Thoracic aorta (tissue), 2 donors: ENCODE measurements around the gene C10orf120. TPM values are rescaled to one million over a fixed set of nuclear protein-coding genes. Genes with fewer than 3 reads are reported as not detected.

Experiments used
- ATAC-seq: fragments of 150-250 bp; one replicate; pipeline ENCODE4 v1.8.0; 2017; ENCODE audit warnings: low read depth; ENCODE audit not compliant: insufficient number of reproducible peaks, low FRiP score
- DNase-seq: peaks from one replicate; pipeline ENCODE4 v3.0.0-alpha.2; 2020; ENCODE audit warnings: low spot score
- H3K27ac ChIP-seq, 2 donors: fragments of 200-600 bp; sonication (generic); 1 replicate in 1 of 2; 2 replicates in 1 of 2; pipeline ENCODE4 v1.5.1; 2016; ENCODE audit warnings: mild to moderate bottlenecking in 2 of 2, moderate library complexity in 2 of 2
- H3K27me3 ChIP-seq: fragments of 200-600 bp; sonication (generic); replicated peaks from 2 replicates; pipeline ENCODE4 v1.6.0; 2016; ENCODE audit warnings: mild to moderate bottlenecking; ENCODE audit not compliant: insufficient read depth
- H3K36me3 ChIP-seq: fragments of 200-600 bp; sonication (generic); one replicate; pipeline ENCODE4 v1.5.1; 2016
- H3K4me1 ChIP-seq, 2 donors: fragments of 200-600 bp; sonication (generic); 1 replicate in 1 of 2; 2 replicates in 1 of 2; pipeline versions ENCODE4 v1.5.1 to v1.6.0; 2016; ENCODE audit warnings: low read depth in 2 of 2, mild to moderate bottlenecking in 1 of 2; ENCODE audit not compliant: control insufficient read depth in 1 of 2
- H3K4me3 ChIP-seq: fragments of 200-600 bp; sonication (generic); 2 replicates; pipeline ENCODE4 v1.5.1; 2016; ENCODE audit warnings: mild to moderate bottlenecking
- H3K9me3 ChIP-seq: fragments of 200-600 bp; sonication (generic); 2 replicates; pipeline ENCODE4 v1.5.1; 2016
- CTCF ChIP-seq: fragments of 200-600 bp; sonication (generic); IDR thresholded peaks from one replicate; pipeline ENCODE4 v1.5.1; 2019; ENCODE audit warnings: antibody characterized with exemption
- total RNA-seq, 2 donors: library from RNA; depleted of rRNA; stranded (reverse); fragments of >200 nt; gene quantifications; one replicate each; pipeline versions ENCODE4 v1.1.0 to v1.2.3, GENCODE V29; 2016

The C10orf120 gene
- total RNA-seq, 2 donors from 2014 or later = not detected

GRCh38 chr10:122715576-122715975 is 15.9 kb upstream of the C10orf120 start:
- Histone ChIP-seq H3K27ac (no peak overlapping the region), H3K4me1 (no peaks in the 10 kb centered on the region), H3K9me3 (no peaks in the 10 kb centered on the region), H3K27me3 (no peaks in the 10 kb centered on the region), H3K4me3 (no peak overlapping the region), H3K36me3 (no peaks in the 10 kb centered on the region)
- ATAC-seq (no peak), DNase-seq (no peak)
- TF ChIP-seq CTCF = no peak

DNA sequence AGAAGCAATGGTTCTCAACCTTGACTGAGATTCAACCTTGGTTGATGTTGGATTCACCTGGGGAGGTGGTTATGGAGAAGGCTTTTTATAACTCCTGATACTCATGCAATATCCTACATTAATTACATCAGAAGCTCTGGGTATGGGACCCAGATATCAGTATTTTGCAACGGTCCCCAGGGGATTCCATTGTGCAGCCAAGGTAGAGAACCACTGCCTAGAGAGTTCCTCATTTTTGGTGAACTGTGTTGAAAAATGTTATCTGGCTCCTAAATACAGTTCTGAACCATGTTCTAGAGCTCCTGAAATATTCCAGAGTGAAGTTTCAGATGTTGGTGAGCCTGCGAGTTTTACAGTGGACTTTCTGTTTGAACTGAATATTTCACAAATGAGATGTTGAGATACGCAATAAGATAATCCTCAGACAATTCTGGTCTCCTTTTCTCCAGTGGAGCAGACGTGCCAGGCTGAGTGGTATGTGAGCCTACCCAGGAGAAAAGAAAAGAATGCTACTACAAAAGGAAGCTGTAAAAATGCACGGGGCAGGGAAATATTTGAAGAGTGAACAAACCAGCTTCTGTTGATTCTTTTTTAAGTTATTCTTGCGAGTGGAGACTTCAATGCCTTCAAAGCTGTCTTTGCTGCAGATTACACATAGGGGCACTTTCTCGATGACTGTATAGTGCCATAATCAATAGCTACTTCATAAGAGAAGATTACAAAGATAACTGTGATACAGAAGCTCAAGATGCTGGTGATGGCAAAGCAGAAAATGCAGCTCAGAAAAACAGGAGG is 13.6 kb upstream of the C10orf120 start:
- no peak for ATAC-seq
- Histone ChIP-seq H3K27ac (no peak overlapping the region), H3K4me1 (no peaks in the 10 kb centered on the region), H3K4me3 (no peak overlapping the region), H3K9me3 (no peaks in the 10 kb centered on the region), H3K36me3 (no peaks in the 10 kb centered on the region), H3K27me3 (no peaks in the 10 kb centered on the region)
- DNase-seq = no peak
- no peak for TF ChIP-seq CTCF

DNA sequence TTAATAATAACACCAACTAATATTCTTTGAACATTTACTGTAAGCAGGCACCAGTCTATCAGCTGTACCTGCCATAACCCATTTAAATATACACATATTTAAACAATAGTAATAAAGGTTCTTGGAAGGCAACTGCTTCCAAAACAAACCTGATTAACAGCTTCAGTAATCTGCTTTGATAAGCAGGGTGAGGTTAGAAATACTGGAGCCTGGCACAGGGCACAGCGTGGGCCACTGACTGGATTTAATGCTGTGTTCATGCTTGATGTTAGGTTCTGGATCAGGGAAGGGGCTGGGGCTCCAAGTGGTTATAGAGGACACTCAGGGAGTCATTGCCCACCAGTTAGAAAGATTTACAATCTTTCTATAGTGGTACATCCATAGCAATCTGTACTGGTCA is 10.9 kb upstream of the C10orf120 start:
- DNase-seq (no peak), ATAC-seq (no peak)
- Histone ChIP-seq H3K27ac (no peak overlapping the region), H3K4me1 (no peaks in the 10 kb centered on the region), H3K36me3 (no peaks in the 10 kb centered on the region), H3K4me3 (no peak overlapping the region), H3K9me3 (no peaks in the 10 kb centered on the region), H3K27me3 (no peaks in the 10 kb centered on the region)
- no peak for TF ChIP-seq CTCF

DNA sequence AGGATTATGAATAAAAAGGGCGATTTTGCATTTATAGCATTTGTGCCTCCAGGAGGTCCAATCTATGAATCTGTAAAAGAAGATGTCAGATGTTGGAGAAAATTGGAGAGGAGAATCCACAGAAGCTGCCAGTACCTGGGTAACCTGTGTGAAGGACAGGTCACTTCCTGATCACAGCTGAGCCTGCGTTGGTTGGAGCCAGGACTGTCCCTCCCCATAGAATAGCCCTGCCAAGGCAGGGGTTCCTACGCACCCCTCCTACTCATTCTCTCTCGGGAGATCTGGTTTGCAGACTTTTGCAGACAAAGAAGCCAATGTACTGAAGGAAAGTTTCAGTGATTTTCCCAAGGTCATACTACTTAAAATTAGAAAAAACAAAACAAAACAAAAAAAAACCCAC is 10.3 kb upstream of the C10orf120 start:
- Histone ChIP-seq H3K27me3 (no peaks in the 10 kb centered on the region), H3K36me3 (no peaks in the 10 kb centered on the region), H3K4me3 (no peak overlapping the region), H3K27ac (no peak overlapping the region), H3K4me1 (no peaks in the 10 kb centered on the region), H3K9me3 (no peaks in the 10 kb centered on the region)
- ATAC-seq = no peak
- DNase-seq = no peak
- no peak for TF ChIP-seq CTCF

- DNase-seq = no peak
- TF ChIP-seq CTCF = no peak
These were observed 7.9 kb upstream of the C10orf120 start for GRCh38 chr10:122707535-122707934.

More at GRCh38 chr10:122707535-122707934, 7.9 kb upstream of the C10orf120 start:
- Histone ChIP-seq H3K27ac (no peak overlapping the region), H3K36me3 (no peaks in the 10 kb centered on the region), H3K27me3 (no peaks in the 10 kb centered on the region), H3K4me1 (no peaks in the 10 kb centered on the region), H3K9me3 (no peaks in the 10 kb centered on the region), H3K4me3 (no peak overlapping the region)
- no peak for ATAC-seq
